NCI-H460 (cell line): ENCODE measurements around the gene PTBP2. TPM values are rescaled to one million over a fixed set of nuclear protein-coding genes. Genes with fewer than 3 reads are reported as not detected.
"Not testable (repeated sequence)": the region's sequence is repeated elsewhere in the genome, so short reads cannot be mapped to it uniquely, and the experiment has no call there.

Experiments
- DNase-seq: peaks from one replicate; pipeline ENCODE4 v3.0.0-alpha.2; 2016; ENCODE audit warnings: low read depth; ENCODE audit errors: extremely low read depth
- total RNA-seq: library from RNA; depleted of rRNA; stranded (reverse); fragments of >200 nt; shearing (Covaris generic); gene quantifications from 2 replicates; pipeline ENCODE4 v1.2.3, GENCODE V29; 2014

The PTBP2 gene
- total RNA-seq, 1 experiment from 2014 or later, result 13.0 TPM

- no peak for DNase-seq
These were observed 6.3 kb downstream of the PTBP2 start for GRCh38 chr1:96727860-96728259.

DNA sequence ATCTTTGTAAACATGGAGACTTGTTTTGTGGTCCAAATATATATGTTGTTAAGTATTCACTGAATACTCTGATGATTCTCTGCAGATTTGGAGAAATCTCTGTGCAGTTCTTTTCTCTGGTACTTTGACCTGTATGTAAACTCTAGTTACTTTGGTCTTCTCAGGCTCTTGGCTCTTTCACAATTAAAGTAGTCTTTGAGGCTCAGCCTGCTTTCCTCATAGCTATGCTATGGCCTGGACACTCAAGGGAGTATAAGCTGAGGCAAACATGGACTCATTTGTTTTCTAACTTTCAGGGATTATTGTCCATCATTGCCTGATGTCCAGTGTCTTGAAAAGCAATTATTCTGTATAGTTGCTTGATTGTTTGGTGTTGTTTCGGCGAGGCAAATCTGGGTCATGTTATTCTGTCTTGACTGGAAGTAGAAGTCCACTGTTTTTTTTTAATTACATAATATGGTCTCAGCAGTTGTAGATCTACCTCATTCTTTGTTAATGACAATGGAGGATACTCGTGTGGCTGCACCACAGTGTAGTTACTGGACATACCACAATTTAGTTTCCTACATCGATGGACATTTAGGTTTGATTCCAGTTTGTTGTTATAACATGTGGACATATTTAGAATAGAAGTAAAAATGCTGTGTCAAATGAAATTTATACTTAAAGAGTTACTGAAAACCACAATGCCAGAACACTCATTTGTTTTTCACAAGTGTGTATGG is 9.2 kb downstream of the PTBP2 start:
- DNase-seq, result no peak

GRCh38 chr1:96741335-96741734 is 19.8 kb downstream of the PTBP2 start:
- no peak for DNase-seq

DNA sequence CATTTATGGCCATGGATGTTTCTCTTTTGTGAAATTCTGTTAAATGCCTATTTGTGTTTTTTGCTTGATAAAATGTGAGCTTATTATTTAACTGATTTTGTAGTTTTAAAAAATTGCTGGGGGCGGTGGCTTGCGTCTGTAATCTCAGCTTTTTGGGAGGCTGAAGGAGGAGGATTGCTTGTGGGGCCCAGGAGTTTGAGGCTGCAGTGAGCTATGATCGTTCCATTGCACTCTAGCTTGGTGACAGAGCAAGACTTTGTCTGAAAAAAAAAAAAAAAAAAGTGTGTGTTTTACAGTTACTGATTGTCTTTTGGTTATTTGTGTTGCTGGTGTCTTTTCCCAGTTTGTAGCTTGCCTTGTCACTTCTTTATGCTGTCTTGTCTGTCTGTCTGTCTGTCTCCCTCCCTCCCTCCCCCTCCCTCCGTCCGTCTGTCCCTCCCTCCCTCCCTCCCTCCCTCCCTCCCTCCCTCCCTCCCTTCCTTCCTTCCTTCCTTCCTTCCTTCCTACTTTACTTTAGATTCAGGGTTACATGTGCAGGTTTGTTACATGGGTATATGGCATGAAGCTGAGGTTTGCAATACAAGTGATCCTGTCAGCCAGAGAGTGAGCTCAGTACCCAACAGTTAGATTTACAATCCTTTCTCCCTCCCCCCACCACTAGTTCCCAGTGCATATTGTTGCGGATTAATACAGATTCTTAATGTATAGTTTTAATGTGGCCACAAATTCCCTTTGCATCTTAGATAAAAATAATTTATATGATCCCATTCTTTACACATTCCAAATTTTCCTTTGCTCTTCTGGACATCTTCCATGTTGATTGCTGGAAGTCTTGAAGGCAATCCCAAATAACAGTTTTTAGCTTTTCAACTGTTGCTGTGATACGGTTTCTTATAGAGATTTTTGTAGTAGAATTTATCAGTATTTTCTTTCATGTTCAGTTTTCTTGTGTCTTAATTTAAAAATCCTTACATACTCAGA is 25.1 kb downstream of the PTBP2 start:
- DNase-seq, result no peak

GRCh38 chr1:96747565-96747964 is 26.0 kb downstream of the PTBP2 start:
- DNase-seq, result no peak

GRCh38 chr1:96748078-96748477 is 26.5 kb downstream of the PTBP2 start:
- DNase-seq, result no peak

GRCh38 chr1:96749618-96750017 is 28.0 kb downstream of the PTBP2 start:
- DNase-seq, result no peak

DNA sequence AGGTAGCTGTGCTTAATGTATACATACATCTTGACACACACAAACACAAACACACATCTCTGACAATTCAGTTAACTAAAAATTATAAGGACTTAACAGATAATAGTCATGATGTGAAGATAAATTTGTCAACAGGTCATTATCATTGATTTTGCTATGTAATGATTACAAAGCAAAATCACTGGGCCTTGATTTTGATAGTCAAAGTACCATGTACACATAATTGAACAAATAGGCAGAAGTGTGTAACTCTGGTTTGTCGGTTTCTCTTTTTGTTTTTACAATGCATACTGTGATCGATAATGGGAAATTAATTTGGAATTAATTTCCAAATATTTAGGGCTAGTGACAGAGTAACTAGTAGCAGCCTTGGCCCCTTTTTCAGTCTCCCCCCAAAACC is 30.8 kb downstream of the PTBP2 start:
- no peak for DNase-seq

DNA sequence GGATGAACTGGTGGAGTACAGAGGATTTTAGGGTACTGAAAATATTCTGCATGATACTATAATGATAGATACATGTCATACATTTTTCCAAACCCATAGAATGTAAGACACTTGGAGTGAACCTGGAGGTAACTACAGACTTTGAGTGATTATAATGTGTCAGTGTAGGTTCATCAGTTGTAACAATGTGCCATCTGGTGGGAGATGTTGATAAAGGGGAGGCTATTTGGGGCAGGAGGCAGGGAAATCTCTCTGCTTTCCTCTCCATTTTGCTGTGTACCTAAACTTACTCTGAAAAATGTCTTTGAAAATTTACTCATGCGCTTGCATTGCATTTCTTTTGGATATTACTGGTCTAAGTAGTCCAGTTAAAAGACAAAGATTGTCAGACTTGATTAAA is 35.2 kb downstream of the PTBP2 start:
- DNase-seq, result no peak

DNA sequence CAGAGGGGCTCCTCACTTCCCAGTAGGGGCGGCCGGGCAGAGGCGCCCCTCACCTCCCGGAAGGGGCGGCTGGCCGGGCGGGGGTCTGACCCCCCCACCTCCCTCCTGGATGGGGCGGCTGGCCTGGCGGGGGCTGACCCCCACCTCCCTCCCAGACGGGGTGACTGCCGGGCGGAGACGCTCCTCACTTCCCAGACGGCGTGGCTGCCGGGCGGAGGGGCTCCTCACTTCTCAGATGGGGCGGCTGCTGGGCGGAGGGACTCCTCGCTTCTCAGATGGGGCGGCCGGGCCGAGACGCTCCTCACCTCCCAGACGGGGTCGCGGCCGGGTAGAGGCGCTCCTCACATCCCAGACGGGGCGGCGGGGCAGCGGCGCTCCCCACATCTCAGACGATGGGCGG is 41.0 kb downstream of the PTBP2 start:
- DNase-seq, result not testable (repeated sequence)

DNA sequence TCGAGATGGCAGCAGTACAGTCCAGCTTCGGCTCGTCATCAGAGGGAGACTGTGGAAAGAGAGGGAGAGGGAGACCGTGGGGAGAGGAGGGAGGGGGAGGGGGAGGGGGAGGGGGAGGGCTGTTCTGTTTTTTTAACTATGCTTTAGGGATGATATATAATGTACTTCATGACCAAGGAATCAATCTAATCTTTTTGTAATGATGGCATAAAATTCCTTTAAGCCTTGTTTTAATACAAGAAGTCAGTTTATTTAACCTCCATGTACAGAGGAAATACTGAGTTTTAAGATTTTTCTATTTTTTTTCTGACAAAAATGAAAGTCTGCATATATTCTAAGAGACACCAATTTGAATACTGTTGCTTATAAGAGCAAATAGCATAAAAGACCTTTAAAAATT is 41.9 kb downstream of the PTBP2 start:
- no peak for DNase-seq

- DNase-seq, result no peak
These were observed 42.9 kb downstream of the PTBP2 start for GRCh38 chr1:96764469-96764868.

DNA sequence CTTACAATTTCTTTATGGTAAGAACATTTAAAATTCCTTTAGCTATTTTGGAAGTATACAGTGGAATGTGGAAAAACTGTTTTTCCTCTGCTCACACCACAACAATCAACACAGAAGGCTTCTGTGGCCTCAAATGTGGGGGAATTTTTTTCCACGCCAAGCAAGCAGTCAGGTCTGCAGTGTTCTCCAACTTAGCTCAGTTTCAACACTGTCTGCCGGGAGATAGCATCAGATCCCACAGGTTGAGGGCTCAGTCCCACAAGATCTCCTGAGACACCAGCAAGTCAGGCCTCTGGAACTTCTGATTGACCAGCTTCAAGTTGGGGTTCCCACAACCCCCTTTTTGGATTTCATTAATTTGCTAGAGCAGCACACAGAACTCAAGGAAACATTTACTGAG is 50.3 kb downstream of the PTBP2 start:
- no peak for DNase-seq

GRCh38 chr1:96772349-96772748 is 50.8 kb downstream of the PTBP2 start:
- DNase-seq, result no peak

GRCh38 chr1:96772972-96773371 is 51.4 kb downstream of the PTBP2 start:
- DNase-seq, result no peak

DNA sequence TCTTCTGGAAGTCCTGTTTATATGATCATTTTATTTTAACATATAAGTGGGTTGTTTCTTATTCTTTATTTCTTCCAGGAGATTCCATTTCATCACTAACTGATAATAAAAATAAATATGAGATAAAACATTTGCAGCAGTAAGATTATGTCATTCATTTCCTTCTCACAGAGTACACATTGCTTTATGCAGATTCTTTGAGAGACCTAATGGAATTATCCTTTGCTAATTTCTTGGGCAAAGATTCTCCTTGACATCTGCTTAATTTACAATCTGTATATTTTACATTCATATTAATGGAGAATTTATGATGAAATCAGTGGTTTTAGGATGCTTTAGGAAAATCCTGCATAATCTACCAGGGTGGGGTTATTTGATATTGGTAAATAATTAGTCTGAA is 60.6 kb downstream of the PTBP2 start:
- no peak for DNase-seq

DNA sequence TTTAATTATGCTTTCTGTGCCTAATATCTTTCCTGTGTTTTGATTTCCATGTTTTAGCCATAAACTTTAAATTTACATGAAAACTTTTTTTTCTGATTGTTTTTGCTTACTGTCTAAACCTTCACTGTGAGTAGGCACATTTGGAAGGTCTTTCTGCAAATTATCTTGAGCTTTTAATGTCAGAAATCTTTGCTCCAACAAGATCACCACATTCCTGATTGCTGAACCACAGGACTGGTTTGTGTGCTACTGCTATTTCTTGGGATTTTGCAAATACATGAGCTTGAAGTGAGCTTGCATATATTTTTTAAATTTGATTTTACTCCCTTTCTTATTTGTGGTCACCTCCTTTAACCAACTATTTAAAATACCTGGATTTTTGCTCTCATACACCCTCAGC is 61.3 kb downstream of the PTBP2 start:
- DNase-seq, result no peak

GRCh38 chr1:96790599-96790998 is 69.0 kb downstream of the PTBP2 start:
- DNase-seq, result no peak

- DNase-seq, result no peak
These were observed 70.6 kb downstream of the PTBP2 start for GRCh38 chr1:96792220-96792619.

GRCh38 chr1:96801696-96802095 is 80.1 kb downstream of the PTBP2 start:
- DNase-seq, result not testable (repeated sequence)

GRCh38 chr1:96804648-96805047 is 83.1 kb downstream of the PTBP2 start:
- DNase-seq, result no peak

GRCh38 chr1:96808191-96808590 is 86.6 kb downstream of the PTBP2 start:
- no peak for DNase-seq
